HG03354 (cell line): ENCODE results near the gene MN1.

Experiments used
- ATAC-seq: cut with Tn5 transposase; IDR thresholded peaks from one replicate; pipeline ENCODE4 v1.9.1; 2021; ENCODE audit warnings: mild to moderate bottlenecking; ENCODE audit not compliant: unreplicated experiment, poor library complexity, severe bottlenecking

The MN1 gene

DNA sequence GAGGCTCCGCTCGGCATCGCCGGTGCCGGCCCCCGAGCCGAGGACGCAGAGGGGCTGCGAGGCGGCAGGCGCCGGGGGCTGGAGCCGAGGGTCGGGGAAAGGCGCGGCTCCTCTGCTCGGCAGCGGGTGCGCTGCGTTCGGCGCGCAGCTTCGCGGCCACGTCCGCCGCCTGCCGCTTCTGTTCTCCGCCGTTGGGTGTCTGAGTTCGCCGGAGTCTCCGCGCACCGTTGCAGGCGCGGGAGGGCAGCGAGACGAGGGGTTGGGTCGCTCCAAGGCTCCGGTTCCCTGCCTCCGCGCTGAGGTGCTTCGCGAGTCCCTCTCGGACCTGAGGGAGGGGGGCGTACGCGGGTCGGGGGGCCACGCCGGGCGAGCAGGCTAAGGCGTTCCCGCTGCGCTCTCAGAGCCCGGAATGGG is 347 bp downstream of the MN1 start:
- no peak for ATAC-seq

DNA sequence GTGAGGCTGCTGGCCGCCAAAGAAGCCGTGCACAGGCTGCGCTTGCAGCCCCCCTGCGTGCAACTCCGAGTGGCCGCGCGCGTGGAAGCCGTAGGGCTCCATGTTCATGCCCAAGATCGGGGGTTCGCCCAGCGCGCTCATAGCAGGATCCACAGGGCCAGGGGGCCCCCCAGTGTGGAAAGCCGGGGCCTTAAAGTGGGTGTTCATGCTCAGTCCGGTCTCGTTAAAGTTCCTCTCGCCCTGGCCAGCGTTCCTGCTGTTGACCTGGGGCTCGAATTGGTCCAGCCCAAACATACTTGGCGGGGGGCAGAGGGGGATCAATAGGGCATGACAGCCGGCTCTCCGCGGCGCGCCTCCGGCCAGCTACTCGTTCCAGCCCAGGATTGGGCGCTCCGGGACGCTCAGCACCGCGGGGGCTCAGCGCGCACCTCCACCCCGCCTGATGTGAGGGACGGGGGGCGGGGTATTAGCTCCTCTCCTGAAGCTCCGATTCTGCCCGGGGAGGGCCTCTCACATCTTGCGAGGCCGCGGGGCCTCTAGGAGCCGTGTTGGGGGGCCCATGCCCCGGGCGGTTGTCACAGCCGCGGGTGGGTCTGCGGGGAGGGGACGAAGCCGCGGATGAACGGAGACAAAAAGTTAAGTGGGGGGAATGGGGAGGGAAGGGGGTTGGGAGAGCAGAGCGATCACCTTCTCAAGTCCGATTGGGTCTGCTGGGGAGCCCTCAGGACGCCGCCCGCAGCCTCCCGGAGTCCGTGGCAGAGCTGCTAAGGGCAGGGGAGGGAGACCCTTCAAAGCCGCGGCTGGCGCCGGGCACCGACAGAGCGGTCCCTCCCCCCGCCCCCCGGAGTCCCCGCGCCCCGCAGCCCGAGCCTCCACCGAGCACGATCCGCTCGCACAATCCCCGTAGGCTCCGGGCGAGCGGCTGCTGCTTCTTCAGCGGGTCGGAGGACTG is 1.0 kb downstream of the MN1 start:
- no peak for ATAC-seq

DNA sequence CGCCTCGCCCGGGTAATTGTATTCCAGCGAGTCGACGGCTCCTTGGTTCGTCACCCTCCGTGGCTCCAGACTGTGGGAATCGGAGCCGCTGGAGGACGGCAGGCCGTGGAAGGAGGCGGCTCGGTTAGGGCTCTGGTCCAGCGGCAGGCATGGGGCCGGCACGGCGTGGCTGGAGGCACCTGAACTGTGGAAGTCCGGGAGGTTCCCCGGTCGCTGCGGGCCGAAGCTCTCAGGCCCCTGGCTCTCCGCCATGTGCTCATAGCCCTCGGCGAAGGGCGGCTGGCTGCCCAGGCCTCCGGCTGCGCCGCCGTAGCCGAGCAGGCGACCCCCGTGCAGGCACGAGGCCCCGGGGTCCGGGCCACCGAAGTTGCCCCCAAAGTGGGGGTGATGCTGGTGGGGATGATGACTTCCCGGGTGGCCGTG is 1.7 kb downstream of the MN1 start:
- no peak for ATAC-seq

DNA sequence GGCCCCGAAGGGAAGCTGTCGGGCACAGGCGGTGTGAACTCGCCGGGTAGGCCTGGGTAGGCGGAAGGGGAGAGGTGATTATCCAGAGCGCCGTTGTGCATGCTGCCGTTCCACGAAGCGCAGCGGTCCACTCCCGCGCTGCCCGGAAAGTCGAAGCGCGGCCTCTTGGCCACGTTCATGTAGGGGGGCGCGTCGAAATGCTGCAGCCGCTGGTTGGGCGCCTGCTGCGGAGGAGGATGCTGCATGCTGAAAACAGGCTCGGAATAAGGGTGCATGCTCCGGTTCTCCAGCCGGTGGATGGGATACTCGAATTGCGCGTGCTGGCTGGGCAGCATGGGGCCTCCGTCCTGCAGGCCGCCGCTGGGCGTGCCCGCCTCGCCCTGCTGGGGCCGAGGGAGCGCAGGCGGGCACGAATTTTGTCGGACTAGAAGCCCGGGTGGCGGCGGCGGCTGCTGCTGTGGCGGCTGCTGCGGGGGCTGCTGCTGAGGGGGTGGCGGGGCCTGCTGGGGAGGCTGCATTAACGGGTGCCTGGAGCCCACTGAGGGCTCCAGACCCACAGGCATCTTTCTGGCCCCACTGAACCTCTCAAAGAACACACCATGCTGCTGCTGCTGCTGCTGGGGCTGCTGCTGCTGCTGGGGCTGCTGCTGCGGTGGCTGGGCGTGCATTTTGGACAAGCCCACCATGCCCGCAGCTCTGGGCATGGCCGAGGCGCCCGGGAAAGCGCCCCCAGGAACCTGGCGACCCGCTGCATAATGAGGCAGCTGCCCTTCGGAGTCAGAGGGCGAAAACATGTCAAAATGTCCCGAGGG is 2.3 kb downstream of the MN1 start:
- ATAC-seq = no peak

DNA sequence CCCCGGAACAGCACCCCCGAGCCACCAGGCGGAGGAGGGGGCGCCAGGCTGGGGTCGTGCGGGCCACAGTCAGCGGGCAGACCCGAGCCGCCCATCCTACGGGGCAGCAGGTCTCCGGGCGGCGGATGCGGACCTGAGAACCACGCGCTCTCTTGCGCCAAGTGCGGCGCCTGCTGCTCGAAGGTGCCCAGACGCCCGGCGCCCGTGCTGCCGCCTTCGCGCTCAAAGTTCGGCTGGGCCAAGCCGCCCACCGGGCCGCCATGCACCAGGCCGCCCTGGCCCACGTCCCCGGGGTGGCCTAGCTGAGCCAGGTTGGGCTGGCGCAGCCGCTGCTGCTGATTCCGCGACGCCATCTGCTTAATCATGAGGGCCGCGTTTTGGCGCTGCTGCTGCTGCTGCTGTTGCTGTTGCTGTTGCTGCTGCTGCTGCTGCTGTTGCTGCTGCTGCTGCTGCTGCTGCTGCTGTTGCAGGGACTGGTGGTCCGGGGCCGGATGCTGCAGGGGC is 3.0 kb downstream of the MN1 start:
- ATAC-seq = no peak

DNA sequence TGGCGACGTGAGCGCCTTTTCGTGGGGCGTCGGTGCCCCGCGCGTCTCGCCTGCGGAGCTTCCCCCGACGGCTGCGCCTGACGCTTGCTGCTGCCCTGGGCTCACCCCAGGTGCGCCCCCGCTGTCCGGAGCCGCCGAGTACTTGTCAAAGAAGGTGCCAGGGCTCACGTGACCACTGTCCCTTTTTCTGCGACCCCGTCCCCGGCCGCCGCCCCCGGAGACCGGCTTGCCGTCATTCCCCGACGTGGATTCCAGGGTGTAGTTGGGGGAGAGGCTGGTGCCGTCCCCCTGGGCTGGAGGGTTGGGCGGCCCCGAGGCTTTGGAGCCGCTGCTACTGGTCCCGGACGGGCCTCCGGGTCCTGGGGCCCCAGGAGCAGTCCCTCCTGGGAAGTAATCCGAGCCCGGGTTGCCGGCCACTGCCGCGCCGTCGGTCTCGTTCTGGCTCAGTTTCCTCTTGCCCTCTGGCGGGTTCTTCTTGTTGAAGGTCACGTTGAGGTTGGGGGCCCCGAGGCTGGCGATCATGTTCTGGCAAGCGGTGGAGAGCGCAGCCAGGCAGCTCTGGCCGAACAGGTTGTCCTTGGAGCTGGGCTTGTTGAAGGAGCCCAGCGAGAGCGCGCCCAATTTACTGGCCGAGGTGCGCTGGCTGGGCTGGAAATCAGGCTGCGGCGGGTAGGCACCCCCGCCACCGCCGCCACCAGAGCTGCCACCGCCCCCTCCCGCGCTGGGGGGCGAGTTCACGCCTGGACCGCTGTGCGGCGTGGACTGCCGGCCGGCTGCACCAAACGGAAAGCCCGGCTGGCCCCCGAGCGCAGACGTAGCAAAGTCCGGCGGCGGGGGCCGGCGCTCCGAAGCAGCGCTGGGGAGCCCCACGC is 3.8 kb downstream of the MN1 start:
- ATAC-seq = no peak

DNA sequence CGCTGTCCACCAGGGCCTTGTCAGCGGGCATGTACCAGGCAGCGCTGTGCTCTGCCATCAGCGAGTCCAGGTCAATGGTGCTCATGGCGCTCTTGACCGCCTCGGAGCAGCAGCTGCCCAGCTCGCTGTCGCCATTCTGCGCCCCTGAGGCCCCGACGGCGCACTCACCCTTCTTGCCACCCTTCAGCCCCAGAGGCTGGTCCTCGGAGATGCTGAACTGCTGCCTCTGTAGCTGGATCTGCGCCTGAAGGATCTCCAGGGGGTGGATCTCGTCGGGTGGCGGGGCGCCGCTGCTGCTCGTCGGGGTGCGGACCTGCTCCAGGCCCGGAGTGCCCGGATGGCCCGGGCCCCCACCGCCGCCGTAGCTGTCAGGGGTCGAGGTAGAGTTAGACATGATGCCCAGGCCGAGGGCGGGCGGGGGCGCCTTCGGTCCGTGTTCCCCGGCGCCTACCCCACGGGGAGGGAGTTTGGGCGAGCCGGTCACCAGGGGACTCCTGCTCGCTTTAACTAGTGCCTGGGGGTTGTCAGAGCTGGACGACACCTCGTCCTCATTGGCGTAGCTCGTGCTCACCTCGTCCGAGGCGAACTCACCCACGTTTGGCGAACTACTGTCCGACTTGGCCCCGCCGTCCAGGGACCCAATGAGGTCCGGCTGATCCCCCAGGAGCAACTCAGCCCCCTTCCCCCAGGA is 4.6 kb downstream of the MN1 start:
- no peak for ATAC-seq

DNA sequence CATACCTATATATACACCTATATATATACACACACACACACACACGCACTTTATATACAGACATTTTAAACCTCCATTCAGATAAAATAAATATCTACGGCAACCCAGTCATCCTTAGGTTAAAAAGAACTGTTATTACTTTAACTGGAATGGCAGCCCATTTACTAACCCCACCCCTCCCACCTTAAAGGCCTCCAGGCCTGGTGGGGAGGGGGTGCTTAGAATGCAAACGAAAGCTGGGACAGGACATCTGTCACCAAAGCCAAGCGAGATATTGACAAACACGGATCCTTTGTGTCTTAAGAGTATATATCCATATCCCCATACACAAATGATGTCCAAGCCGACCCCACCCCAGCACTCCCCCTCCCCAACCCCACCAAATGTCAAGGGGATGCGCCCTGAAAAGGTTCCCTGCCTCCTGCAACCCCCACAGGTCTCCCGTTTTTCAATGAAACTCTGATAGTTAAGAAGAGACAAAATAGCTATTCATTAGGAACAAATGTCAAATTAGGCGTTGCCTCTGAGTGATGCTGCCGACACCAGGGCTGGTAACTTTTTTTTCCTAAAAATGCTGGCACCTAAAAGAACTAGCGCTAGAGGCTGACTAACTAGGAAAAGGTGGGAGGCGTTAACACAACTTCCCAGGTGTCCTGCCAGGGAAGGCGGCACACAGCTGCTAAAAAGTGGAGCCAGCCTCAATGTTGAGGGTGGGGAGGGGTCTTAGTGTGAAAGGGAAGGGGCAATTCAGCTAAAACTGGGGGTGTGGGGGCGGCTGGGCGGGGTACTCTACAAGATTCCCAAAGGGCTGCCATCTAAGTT is 5.6 kb downstream of the MN1 start:
- ATAC-seq = no peak

DNA sequence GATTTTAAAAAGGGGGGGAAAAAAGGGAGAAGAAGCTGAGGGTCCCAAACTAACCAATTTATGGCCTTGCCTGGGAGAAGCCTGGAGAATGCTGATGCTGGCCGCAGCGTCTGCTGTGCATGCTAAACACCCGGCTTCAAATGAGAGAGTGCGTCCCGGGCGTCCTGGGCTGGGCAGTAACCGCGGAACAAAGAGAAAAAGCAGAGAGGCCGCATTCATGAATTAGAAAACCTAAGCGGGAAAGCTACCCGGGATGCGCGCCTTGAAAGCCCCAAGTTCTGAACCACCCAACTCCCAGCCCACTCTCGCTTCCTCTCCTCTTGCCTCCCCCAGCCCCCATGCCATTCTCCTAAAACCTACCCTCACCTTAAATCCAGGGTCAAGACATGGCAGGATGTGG is 6.5 kb downstream of the MN1 start:
- ATAC-seq = no peak

DNA sequence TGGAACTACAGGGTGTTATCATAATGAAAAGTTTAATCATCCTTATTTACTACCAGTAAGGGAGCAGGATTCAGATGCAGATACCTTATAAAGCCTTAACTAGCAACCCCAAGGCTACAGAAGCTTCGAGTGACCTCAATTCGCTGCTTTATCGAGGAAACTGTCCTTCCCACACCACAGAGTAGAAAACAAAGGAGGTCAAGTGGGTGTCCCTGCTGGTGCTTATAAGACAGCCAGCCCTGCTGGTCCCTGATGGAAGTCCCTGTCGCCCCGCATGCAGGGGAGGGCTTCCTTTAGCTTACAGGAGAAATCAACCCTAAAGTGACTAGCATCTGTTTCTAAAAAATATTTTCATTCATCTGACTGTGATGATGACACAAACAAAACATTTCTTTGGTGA is 7.3 kb downstream of the MN1 start:
- no peak for ATAC-seq

DNA sequence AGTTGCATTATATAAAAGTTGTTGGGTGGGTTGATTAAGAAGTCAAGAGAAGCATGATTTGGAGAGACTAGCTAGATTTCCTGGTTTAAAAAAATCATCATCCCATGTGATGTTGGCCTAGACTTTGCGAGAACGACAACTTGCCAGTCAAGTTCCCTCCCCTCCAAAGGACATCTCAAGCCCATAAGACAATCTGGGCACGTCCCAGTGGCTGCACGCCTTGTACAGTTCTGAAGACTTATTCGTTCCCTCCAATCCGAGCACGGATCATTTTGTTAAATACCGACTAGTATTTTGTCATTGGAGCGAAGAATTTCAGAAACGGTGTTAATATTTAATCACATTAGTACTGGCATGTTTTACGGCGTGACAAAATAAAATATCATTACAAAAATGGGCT is 8.0 kb downstream of the MN1 start:
- no peak for ATAC-seq

DNA sequence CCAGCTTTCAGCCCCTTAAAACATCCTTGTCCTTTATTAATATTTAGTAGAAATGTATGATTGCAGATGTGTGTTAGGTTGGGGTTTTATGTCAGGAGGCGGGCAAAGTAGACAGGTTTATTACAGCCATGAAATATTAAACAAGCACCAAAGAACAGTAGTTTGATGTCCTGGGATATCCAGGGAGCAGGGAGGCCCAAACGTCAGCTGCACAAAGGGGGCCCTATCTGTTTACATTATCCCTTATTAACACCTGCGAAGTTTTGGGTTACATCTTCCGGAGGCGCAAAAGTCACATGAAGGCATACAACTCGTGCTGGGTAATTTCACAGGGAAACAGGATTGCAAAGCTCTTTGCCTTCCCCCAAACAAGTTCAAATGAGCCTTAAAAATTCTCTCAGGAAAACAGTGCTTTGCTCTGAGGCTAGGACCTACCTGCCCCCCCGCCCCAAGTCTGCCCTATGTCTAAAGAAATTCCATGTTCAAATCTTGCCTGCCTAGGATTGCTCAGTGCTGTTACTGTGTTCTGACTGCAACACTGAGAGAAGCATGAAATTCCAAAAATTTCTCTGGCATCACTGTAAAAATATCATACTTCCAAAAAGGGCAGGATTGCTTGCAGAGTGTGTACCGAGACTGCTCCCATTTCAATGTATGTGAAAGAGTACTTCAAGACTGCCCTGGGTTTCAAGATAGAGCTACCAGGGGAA is 8.9 kb downstream of the MN1 start:
- no peak for ATAC-seq

DNA sequence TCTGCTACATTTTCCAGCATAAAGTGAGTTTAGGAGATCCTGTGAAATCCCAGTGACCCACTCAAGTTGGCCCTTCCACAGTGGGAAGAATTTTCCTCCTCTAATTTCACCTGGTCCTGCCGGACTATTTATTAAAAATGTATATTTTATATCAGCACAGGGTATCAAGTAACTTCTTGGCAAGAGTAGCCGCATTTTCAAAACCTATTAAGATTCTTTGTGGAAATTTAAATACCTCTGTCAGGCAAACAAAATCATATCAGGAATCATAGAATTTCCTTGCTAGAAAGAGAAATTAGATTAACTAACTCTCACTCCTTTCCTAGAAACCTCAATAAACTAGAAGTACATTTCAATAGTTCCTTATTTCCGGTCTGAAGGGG is 9.7 kb downstream of the MN1 start:
- no peak for ATAC-seq

DNA sequence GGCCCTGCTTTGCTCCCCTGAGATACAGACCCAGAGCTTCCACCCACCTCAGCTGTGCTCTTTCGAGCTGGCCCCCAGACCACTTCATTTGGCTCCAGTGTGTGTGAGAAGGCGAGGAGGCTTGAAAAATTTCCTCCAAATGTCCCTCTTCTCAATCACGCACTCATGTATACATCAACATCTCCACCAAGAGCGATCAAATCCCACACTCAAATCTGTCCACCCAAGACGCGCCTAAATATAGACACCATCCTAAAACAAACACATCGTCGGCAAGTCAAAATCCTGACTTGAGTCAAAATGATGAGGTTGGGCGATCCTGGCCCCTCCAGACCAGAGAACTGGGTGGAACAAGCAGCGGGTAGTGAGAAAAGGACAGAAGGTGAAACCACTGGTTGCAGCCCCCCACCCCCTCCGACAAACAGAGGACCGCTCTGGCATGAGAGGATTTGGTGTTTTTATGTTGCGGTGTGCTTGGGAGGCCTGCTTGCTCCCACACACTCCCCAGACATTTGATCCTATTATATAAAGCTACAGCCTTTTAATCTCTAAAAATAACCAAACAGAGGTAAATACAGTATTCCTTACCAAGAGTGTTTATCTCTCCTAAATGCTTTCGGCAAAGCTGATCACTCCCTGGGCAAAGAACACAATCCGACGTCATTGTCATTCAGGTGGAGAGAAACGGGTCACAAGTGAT is 10.2 kb downstream of the MN1 start:
- ATAC-seq = no peak

DNA sequence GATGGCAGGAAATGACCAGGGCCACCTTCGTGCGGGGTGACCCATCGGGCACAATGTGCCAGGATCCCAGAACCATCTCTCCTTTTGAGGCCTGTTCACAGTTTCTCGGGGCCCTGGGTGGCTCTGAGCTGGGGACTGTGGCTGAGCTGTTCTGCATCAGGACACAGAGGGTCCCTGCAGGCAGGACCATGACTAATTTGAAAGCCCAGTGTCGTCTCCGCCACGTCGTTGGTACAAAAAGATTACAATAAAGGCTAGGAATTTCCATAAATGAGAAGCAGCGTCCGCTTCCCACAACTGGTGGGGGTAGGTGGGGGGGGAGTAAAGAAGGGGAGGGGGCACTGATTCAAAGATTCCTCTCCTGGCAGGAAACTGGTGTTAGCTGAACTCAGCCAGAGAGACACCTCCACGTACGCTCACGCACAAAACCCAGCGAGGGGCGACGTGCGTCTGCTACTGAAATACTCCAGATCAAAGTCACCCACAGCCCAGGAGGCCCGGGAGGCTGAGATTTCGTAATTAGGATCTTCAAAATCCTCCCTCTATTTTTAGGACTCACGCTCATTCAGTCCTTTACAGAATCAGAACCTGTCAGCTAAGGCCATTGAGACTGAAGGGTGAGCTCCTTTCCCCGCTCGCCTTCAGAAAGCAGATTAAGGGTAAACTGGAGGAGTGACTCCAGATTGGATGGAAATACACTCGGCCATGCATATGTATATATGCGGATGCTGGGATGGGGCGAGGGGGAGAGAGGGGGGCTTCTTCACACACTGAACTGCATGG is 11.0 kb downstream of the MN1 start:
- no peak for ATAC-seq

DNA sequence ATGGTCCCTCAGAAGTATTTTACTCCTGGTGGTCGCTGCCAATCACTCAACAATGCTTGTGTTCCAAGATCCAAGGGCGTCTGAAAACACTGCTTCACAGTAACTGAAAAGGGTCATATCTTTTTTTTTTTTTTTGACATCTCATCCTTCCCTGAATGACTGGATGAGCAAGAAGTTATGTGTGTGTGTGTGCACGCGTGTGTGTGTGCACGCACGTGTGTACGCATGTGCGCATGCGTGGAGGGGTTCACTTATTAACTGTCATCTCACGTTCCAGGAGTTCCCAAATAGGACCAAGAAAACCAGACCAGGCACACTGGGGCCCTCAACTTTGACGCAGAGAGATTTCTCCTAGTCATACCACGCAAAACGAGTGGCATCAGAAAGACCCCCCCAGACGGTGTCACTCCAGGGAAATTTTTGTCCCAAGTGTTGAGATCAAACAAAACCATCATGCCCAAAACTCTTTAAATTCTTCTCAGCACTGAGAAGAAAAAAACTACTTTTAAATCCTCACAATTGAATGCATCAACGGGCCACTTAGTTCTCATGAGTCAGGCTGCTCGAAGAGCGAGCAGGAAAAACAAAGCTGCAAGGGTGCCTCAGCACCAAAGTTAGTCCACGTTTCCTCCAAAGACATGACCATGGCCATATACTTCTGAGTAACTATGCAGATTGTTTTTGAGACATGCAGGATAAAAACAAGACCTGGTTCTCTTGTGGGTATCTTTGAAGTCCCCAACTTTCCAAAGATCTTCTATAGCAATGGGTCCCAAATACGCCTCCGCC is 12.9 kb downstream of the MN1 start:
- ATAC-seq = no peak
